ENCODE results near the gene PRKCE.

PRKCE gene

GRCh38 chr2:45680351-45680967 lies 29.0 kb downstream of the PRKCE start:
- Histone ChIP-seq H3K79me1 (ENCODE audit: low read length) (no peaks in the 10 kb centered on the region), H3K4me1 (ENCODE audit: control insufficient read depth, low read depth, low read length) (no peaks in the 10 kb centered on the region), H2AK5ac (ENCODE audit: low read length) (no peak overlapping the region), H2BK5ac (ENCODE audit: low read length) (no peak overlapping the region), H4K8ac (ENCODE audit: low read depth, low read length) (no peak overlapping the region), H3K18ac (ENCODE audit: low read length) (no peak overlapping the region), H3K27ac (ENCODE audit: low read depth, low read length) (no peak overlapping the region), H3K4me2 (ENCODE audit: low read length) (no peak overlapping the region), H3K36me3 (ENCODE audit: control insufficient read depth, insufficient read depth, low read length) (no peaks in the 10 kb centered on the region), H3K23ac (ENCODE audit: low read length) (no peak overlapping the region), H3K9ac (ENCODE audit: low read length) (no peak overlapping the region), H3K4ac (ENCODE audit: low read depth, low read length) (no peak overlapping the region), H4K5ac (ENCODE audit: low read length) (no peak overlapping the region), H3K27me3 (ENCODE audit: insufficient read depth, low read length, poor library complexity) (no peaks in the 10 kb centered on the region), H3K4me3 (ENCODE audit: low read length) (no peak overlapping the region), H3K56ac (ENCODE audit: low read length) (no peak overlapping the region), H2BK15ac (replicated peaks; ENCODE audit: low read depth) (no peak overlapping the region), H2BK120ac (ENCODE audit: low read depth, low read length) (no peak overlapping the region), H3K79me2 (ENCODE audit: control insufficient read depth, insufficient read depth, low read length) (no peaks in the 10 kb centered on the region)
- WGBS (ENCODE audit: extremely low coverage, insufficient coverage, low lambda C conversion rate): no CpG with 5 or more reads among the region's 6 CpGs
- DNase-seq: no peak

- no peak overlapping the region for H4K8ac ChIP-seq (ENCODE audit: low read depth, low read length)
- no peaks in the 10 kb centered on the region for H3K36me3 ChIP-seq (ENCODE audit: control insufficient read depth, insufficient read depth, low read length)
These were observed 30.2 kb downstream of the PRKCE start for GRCh38 chr2:45681675-45682074.

GRCh38 chr2:45683292-45683691 lies 31.8 kb downstream of the PRKCE start:
- H3K4me1 ChIP-seq (ENCODE audit: control insufficient read depth, low read depth, low read length): no peaks in the 10 kb centered on the region
- no CpG with 5 or more reads among the region's 3 CpGs for WGBS (ENCODE audit: extremely low coverage, insufficient coverage, low lambda C conversion rate)

More at GRCh38 chr2:45681675-45682074, 30.2 kb downstream of the PRKCE start:
- no peaks in the 10 kb centered on the region for H3K79me2 ChIP-seq (ENCODE audit: control insufficient read depth, insufficient read depth, low read length)
- H3K56ac ChIP-seq (ENCODE audit: low read length): no peak overlapping the region
- no peak overlapping the region for H2AK5ac ChIP-seq (ENCODE audit: low read length)
- no peak overlapping the region for H2BK120ac ChIP-seq (ENCODE audit: low read depth, low read length)
- WGBS (ENCODE audit: extremely low coverage, insufficient coverage, low lambda C conversion rate): no CpG with 5 or more reads among the region's 3 CpGs
- H3K27ac ChIP-seq (ENCODE audit: low read depth, low read length): no peak overlapping the region
- DNase-seq: peak; percentile 43
- no peak overlapping the region for H2BK5ac ChIP-seq (ENCODE audit: low read length)
- H3K4me2 ChIP-seq (ENCODE audit: low read length): no peak overlapping the region
- H3K27me3 ChIP-seq (ENCODE audit: insufficient read depth, low read length, poor library complexity): no peaks in the 10 kb centered on the region
- no peak overlapping the region for H3K9ac ChIP-seq (ENCODE audit: low read length)
- no peak overlapping the region for H3K18ac ChIP-seq (ENCODE audit: low read length)
- no peak overlapping the region for H3K4ac ChIP-seq (ENCODE audit: low read depth, low read length)
- no peak overlapping the region for H2BK15ac ChIP-seq (replicated peaks; ENCODE audit: low read depth)
- no peaks in the 10 kb centered on the region for H3K79me1 ChIP-seq (ENCODE audit: low read length)
- H4K5ac ChIP-seq (ENCODE audit: low read length): no peak overlapping the region
- no peaks in the 10 kb centered on the region for H3K4me1 ChIP-seq (ENCODE audit: control insufficient read depth, low read depth, low read length)
- H3K4me3 ChIP-seq (ENCODE audit: low read length): no peak overlapping the region
- H3K23ac ChIP-seq (ENCODE audit: low read length): no peak overlapping the region

GRCh38 chr2:45684756-45685155 lies 33.3 kb downstream of the PRKCE start:
- no peak overlapping the region for H3K18ac ChIP-seq (ENCODE audit: low read length)
- H3K79me2 ChIP-seq (ENCODE audit: control insufficient read depth, insufficient read depth, low read length): no peaks in the 10 kb centered on the region
- no peaks in the 10 kb centered on the region for H3K36me3 ChIP-seq (ENCODE audit: control insufficient read depth, insufficient read depth, low read length)
- H3K4me3 ChIP-seq (ENCODE audit: low read length): no peak overlapping the region
- no peaks in the 10 kb centered on the region for H3K4me1 ChIP-seq (ENCODE audit: control insufficient read depth, low read depth, low read length)
- no peak overlapping the region for H3K4ac ChIP-seq (ENCODE audit: low read depth, low read length)
- no peak overlapping the region for H3K9ac ChIP-seq (ENCODE audit: low read length)
- H3K79me1 ChIP-seq (ENCODE audit: low read length): no peaks in the 10 kb centered on the region
- DNase-seq: no peak
- H3K27ac ChIP-seq (ENCODE audit: low read depth, low read length): no peak overlapping the region
- no peak overlapping the region for H4K8ac ChIP-seq (ENCODE audit: low read depth, low read length)
- H2AK5ac ChIP-seq (ENCODE audit: low read length): no peak overlapping the region
- H2BK5ac ChIP-seq (ENCODE audit: low read length): no peak overlapping the region
- H4K5ac ChIP-seq (ENCODE audit: low read length): no peak overlapping the region
- no peak overlapping the region for H3K56ac ChIP-seq (ENCODE audit: low read length)
- no peak overlapping the region for H2BK15ac ChIP-seq (replicated peaks; ENCODE audit: low read depth)
- WGBS (ENCODE audit: extremely low coverage, insufficient coverage, low lambda C conversion rate): no CpG with 5 or more reads among the region's 6 CpGs
- H3K27me3 ChIP-seq (ENCODE audit: insufficient read depth, low read length, poor library complexity): no peaks in the 10 kb centered on the region
- no peak overlapping the region for H3K23ac ChIP-seq (ENCODE audit: low read length)
- H3K4me2 ChIP-seq (ENCODE audit: low read length): no peak overlapping the region
- no peak overlapping the region for H2BK120ac ChIP-seq (ENCODE audit: low read depth, low read length)

More at GRCh38 chr2:45683292-45683691, 31.8 kb downstream of the PRKCE start:
- Histone ChIP-seq H2AK5ac (ENCODE audit: low read length) (no peak overlapping the region), H3K23ac (ENCODE audit: low read length) (no peak overlapping the region), H3K79me1 (ENCODE audit: low read length) (no peaks in the 10 kb centered on the region), H3K18ac (ENCODE audit: low read length) (no peak overlapping the region), H4K8ac (ENCODE audit: low read depth, low read length) (no peak overlapping the region), H2BK15ac (replicated peaks; ENCODE audit: low read depth) (no peak overlapping the region), H3K56ac (ENCODE audit: low read length) (no peak overlapping the region), H3K4ac (ENCODE audit: low read depth, low read length) (no peak overlapping the region), H2BK5ac (ENCODE audit: low read length) (no peak overlapping the region), H3K79me2 (ENCODE audit: control insufficient read depth, insufficient read depth, low read length) (no peaks in the 10 kb centered on the region), H2BK120ac (ENCODE audit: low read depth, low read length) (no peak overlapping the region), H3K27me3 (ENCODE audit: insufficient read depth, low read length, poor library complexity) (no peaks in the 10 kb centered on the region), H3K36me3 (ENCODE audit: control insufficient read depth, insufficient read depth, low read length) (no peaks in the 10 kb centered on the region), H3K4me3 (ENCODE audit: low read length) (no peak overlapping the region), H3K4me2 (ENCODE audit: low read length) (no peak overlapping the region), H4K5ac (ENCODE audit: low read length) (no peak overlapping the region), H3K27ac (ENCODE audit: low read depth, low read length) (no peak overlapping the region), H3K9ac (ENCODE audit: low read length) (no peak overlapping the region)
- DNase-seq: peak; percentile 13

GRCh38 chr2:45685260-45685659 lies 33.8 kb downstream of the PRKCE start:
- Histone ChIP-seq H3K4me2 (ENCODE audit: low read length) (no peak overlapping the region), H4K8ac (ENCODE audit: low read depth, low read length) (no peak overlapping the region), H2BK15ac (replicated peaks; ENCODE audit: low read depth) (no peak overlapping the region), H3K9ac (ENCODE audit: low read length) (no peak overlapping the region), H3K56ac (ENCODE audit: low read length) (no peak overlapping the region), H3K18ac (ENCODE audit: low read length) (no peak overlapping the region), H3K36me3 (ENCODE audit: control insufficient read depth, insufficient read depth, low read length) (no peaks in the 10 kb centered on the region), H3K79me2 (ENCODE audit: control insufficient read depth, insufficient read depth, low read length) (no peaks in the 10 kb centered on the region), H4K5ac (ENCODE audit: low read length) (no peak overlapping the region), H2AK5ac (ENCODE audit: low read length) (no peak overlapping the region), H3K4me3 (ENCODE audit: low read length) (no peak overlapping the region), H3K79me1 (ENCODE audit: low read length) (no peaks in the 10 kb centered on the region), H3K4me1 (ENCODE audit: control insufficient read depth, low read depth, low read length) (no peaks in the 10 kb centered on the region), H3K27ac (ENCODE audit: low read depth, low read length) (no peak overlapping the region), H3K23ac (ENCODE audit: low read length) (no peak overlapping the region), H2BK120ac (ENCODE audit: low read depth, low read length) (no peak overlapping the region), H2BK5ac (ENCODE audit: low read length) (no peak overlapping the region), H3K27me3 (ENCODE audit: insufficient read depth, low read length, poor library complexity) (no peaks in the 10 kb centered on the region), H3K4ac (ENCODE audit: low read depth, low read length) (no peak overlapping the region)
- DNase-seq: no peak
- no CpG with 5 or more reads among the region's 3 CpGs for WGBS (ENCODE audit: extremely low coverage, insufficient coverage, low lambda C conversion rate)

- H2BK15ac ChIP-seq (replicated peaks; ENCODE audit: low read depth): no peak overlapping the region
- no peak overlapping the region for H3K4me3 ChIP-seq (ENCODE audit: low read length)
- no peak overlapping the region for H3K56ac ChIP-seq (ENCODE audit: low read length)
- no peak overlapping the region for H2AK5ac ChIP-seq (ENCODE audit: low read length)
- H3K4me2 ChIP-seq (ENCODE audit: low read length): no peak overlapping the region
- no peak overlapping the region for H3K27ac ChIP-seq (ENCODE audit: low read depth, low read length)
- H3K79me2 ChIP-seq (ENCODE audit: control insufficient read depth, insufficient read depth, low read length): no peaks in the 10 kb centered on the region
- no peak overlapping the region for H4K5ac ChIP-seq (ENCODE audit: low read length)
- no peak overlapping the region for H3K4ac ChIP-seq (ENCODE audit: low read depth, low read length)
- no peak for DNase-seq
- H4K8ac ChIP-seq (ENCODE audit: low read depth, low read length): no peak overlapping the region
- H2BK5ac ChIP-seq (ENCODE audit: low read length): no peak overlapping the region
- WGBS (ENCODE audit: extremely low coverage, insufficient coverage, low lambda C conversion rate): no CpG with 5 or more reads among the region's 1 CpG
- H3K18ac ChIP-seq (ENCODE audit: low read length): no peak overlapping the region
- no peak overlapping the region for H3K23ac ChIP-seq (ENCODE audit: low read length)
- H3K79me1 ChIP-seq (ENCODE audit: low read length): no peaks in the 10 kb centered on the region
- no peaks in the 10 kb centered on the region for H3K27me3 ChIP-seq (ENCODE audit: insufficient read depth, low read length, poor library complexity)
- no peak overlapping the region for H3K9ac ChIP-seq (ENCODE audit: low read length)
- H3K4me1 ChIP-seq (ENCODE audit: control insufficient read depth, low read depth, low read length): no peaks in the 10 kb centered on the region
- no peaks in the 10 kb centered on the region for H3K36me3 ChIP-seq (ENCODE audit: control insufficient read depth, insufficient read depth, low read length)
- no peak overlapping the region for H2BK120ac ChIP-seq (ENCODE audit: low read depth, low read length)
These were observed 36.5 kb downstream of the PRKCE start for GRCh38 chr2:45687964-45688363.
